NT2/D1 (cell line): Measurements from ENCODE around the gene SV2B.

Experiments
- DNase-seq: peaks from one replicate; pipeline ENCODE4 v3.0.0-alpha.2; 2011; ENCODE audit warnings: low read depth, low spot score
- H3K27me3 ChIP-seq: 2 replicates; pipeline ENCODE4 v1.6.0; 2011; ENCODE audit warnings: mild to moderate bottlenecking; ENCODE audit not compliant: insufficient read length, insufficient read depth
- H3K36me3 ChIP-seq: 2 replicates; pipeline ENCODE4 v1.6.1; 2011; ENCODE audit warnings: mild to moderate bottlenecking, low read length, mixed read lengths; ENCODE audit not compliant: insufficient read depth, insufficient read length
- H3K4me1 ChIP-seq: 2 replicates; pipeline ENCODE4 v1.5.1; 2011; ENCODE audit not compliant: insufficient read depth, insufficient read length
- H3K4me3 ChIP-seq: 2 replicates; pipeline ENCODE4 v1.5.1; 2011; ENCODE audit warnings: low read depth; ENCODE audit not compliant: insufficient read length
- H3K9ac ChIP-seq: 2 replicates; pipeline ENCODE4 v1.6.0; 2011; ENCODE audit warnings: low read depth; ENCODE audit not compliant: insufficient read length
- H3K9me3 ChIP-seq: 2 replicates; pipeline ENCODE4 v1.5.1; 2011; ENCODE audit warnings: mild to moderate bottlenecking, low read length; ENCODE audit not compliant: insufficient read depth
- SUZ12 ChIP-seq: IDR thresholded peaks from 2 replicates; pipeline ENCODE4 v1.6.1; 2011; ENCODE audit not compliant: insufficient read length, insufficient read depth; ENCODE audit errors: extremely low read depth
- YY1 ChIP-seq: IDR thresholded peaks from 2 replicates; pipeline ENCODE4 v1.6.1; 2011; ENCODE audit not compliant: insufficient read length, insufficient read depth
- ZNF274 ChIP-seq: IDR thresholded peaks from 2 replicates; pipeline ENCODE4 v1.6.1; 2011; ENCODE audit warnings: mild to moderate bottlenecking, low read depth, low read length

SV2B gene

DNA sequence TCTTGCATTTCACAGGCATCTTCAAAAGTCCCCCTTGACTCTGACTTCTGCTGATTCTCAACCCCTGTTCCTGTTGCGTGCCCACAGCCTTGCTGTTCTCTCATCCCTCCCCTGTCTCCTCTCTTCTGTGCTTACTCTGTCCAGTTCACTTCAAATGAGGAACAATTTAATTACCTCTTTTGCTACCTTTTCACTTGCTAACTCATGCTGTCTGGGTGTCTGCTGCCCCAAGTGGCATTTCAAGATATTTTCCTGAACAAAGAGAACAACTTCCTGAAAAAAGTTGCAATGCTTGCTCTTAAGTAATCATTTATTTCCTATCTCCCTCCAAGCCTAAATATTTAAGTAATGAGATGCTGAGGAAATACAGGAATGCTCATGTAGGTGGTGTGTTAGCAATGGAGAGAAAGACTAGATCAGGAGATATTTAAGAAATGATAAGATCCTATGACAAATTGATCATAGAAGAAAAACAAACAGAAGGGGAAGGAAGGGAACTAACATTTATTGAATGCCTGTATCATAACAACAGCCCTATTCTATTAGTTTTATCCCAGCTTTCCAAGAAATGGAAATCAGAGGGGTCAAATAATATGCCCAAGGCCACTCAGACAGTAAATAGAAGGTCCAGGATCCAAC, 42.2 kb downstream of the SV2B start:
- peaks cover 2% of the 10 kb centered on the region for H3K4me1 ChIP-seq
- no peak for TF ChIP-seq YY1
- H3K9me3 ChIP-seq: no peaks in the 10 kb centered on the region
- H3K4me3 ChIP-seq: no peak overlapping the region
- no peaks in the 10 kb centered on the region for H3K27me3 ChIP-seq
- H3K36me3 ChIP-seq: no peaks in the 10 kb centered on the region
- no peak overlapping the region for H3K9ac ChIP-seq
- no peak for DNase-seq

DNA sequence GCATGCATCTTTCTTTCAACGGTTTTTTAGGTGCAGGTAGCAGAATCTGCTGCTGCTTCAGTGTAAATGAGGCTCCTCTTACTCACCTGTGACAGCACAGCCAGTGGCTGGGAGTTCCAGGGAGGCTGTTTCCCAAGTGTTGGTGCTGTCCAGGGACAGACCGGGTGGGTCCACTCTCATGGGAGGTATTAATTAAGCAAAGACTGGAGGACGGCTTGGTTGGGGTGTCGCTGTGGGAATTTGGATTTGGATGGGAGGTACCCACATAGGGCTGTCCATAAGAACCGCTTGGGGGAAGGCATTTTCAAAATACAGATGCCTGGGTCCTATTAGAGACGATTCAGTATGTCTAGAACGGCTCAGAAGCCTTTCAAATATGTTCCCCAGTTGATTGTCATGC, 42.9 kb downstream of the SV2B start:
- H3K27me3 ChIP-seq: no peaks in the 10 kb centered on the region
- TF ChIP-seq YY1 (no peak), SUZ12 (no peak), ZNF274 (no peak)
- DNase-seq: no peak
- peaks cover 2% of the 10 kb centered on the region for H3K4me1 ChIP-seq
- no peak overlapping the region for H3K4me3 ChIP-seq
- H3K36me3 ChIP-seq: no peaks in the 10 kb centered on the region
- no peak overlapping the region for H3K9ac ChIP-seq
- H3K9me3 ChIP-seq: no peaks in the 10 kb centered on the region

DNA sequence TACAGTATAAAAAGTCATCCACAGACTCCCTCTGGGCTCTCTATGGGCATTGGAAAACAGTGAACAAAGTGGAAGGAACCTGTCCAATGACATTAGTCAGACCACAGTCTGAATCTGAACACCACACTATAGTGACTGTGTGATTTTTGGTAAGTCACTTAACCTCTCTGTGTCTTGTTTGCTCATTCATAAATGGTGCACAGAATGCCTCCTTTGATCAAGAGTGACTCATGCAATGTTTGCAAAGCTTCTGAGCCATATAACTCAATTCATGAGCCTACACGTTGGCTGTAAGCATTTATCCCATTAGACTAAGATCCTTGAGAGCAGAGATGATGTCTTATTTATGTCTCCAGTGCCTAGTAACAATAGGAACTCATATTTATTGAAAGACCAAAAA, 46.7 kb downstream of the SV2B start:
- Histone ChIP-seq H3K4me1 (peaks cover 2% of the 10 kb centered on the region), H3K36me3 (no peaks in the 10 kb centered on the region), H3K9ac (no peak overlapping the region), H3K4me3 (no peak overlapping the region), H3K27me3 (no peaks in the 10 kb centered on the region), H3K9me3 (no peaks in the 10 kb centered on the region)
- DNase-seq: no peak
- TF ChIP-seq SUZ12 (no peak), YY1 (no peak), ZNF274 (no peak)

DNA sequence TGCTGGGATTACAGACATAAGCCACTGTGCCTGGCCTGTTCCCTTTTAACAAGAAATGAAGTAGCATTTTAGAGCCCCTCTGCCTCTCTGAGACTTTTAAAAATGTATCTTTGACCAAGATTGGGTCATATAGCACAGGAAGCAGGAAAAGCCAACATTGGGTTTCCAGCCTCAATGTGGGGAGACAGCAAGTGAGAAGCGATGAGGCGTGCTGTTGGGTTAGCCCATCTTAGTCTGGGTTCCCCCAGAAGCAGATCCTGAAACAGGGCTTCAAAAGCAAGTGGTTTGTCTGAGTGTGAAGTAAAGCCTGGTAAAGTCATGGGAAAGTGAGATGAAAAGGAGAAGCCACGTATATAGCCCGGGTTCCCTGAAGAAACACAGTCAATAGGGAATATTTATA, 48.2 kb downstream of the SV2B start:
- Histone ChIP-seq H3K36me3 (no peaks in the 10 kb centered on the region), H3K4me1 (no peaks in the 10 kb centered on the region), H3K27me3 (no peaks in the 10 kb centered on the region), H3K4me3 (no peak overlapping the region), H3K9me3 (no peaks in the 10 kb centered on the region), H3K9ac (no peak overlapping the region)
- DNase-seq: no peak
- TF ChIP-seq YY1 (no peak), SUZ12 (no peak), ZNF274 (no peak)

- no peak overlapping the region for H3K4me3 ChIP-seq
- TF ChIP-seq SUZ12 (no peak), ZNF274 (no peak), YY1 (no peak)
- H3K9ac ChIP-seq: no peak overlapping the region
- no peaks in the 10 kb centered on the region for H3K9me3 ChIP-seq
- no peaks in the 10 kb centered on the region for H3K4me1 ChIP-seq
- DNase-seq: no peak
- H3K36me3 ChIP-seq: no peaks in the 10 kb centered on the region
- H3K27me3 ChIP-seq: no peaks in the 10 kb centered on the region
Measured at GRCh38 chr15:91150502-91151160, 50.6 kb downstream of the SV2B start.

GRCh38 chr15:91151781-91152563, 51.9 kb downstream of the SV2B start:
- Histone ChIP-seq H3K36me3 (no peaks in the 10 kb centered on the region), H3K4me3 (no peak overlapping the region), H3K9me3 (no peaks in the 10 kb centered on the region), H3K27me3 (no peaks in the 10 kb centered on the region), H3K4me1 (no peaks in the 10 kb centered on the region), H3K9ac (no peak overlapping the region)
- no peak for DNase-seq
- no peak for TF ChIP-seq YY1
- no peak for TF ChIP-seq SUZ12
- no peak for TF ChIP-seq ZNF274

DNA sequence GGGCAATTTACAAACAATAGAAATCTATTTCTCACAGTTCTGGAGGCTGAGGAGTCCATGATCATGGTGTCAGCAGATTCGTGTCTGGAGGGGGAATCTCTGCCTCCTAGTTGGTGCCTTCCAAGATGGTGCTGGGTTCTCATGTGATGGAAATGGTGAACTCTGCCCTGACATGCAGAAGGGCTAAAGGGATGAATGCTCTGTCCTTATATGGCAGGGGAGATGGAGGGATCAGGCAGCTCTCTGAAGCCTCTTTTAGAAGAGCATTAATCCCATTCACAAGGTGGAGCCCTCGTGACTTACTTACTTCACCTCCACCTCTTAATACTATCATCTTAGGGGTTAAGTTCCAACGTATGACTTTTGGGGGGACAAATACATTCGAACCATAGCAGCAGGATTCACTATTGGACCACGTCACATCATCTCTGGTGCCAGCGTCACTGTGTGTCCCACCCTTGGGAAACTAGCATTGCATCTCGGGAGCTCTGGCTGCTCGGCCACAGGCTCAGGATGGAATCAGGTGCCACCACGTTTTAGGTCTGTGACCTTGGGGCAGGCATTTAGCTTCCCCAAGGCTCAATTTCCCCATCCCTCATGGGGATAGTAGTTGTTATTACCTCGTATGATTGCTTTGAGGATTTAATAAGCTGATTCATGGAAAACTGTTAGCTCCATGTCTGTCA, 53.0 kb downstream of the SV2B start:
- Histone ChIP-seq H3K4me3 (no peak overlapping the region), H3K4me1 (no peaks in the 10 kb centered on the region)
- DNase-seq: no peak

More for the DNA sequence above, 53.0 kb downstream of the SV2B start:
- Histone ChIP-seq H3K27me3 (no peaks in the 10 kb centered on the region), H3K9me3 (no peaks in the 10 kb centered on the region), H3K9ac (no peak overlapping the region), H3K36me3 (no peaks in the 10 kb centered on the region)
- TF ChIP-seq ZNF274: no peak
